Right lobe of liver (tissue), 6 donors: ENCODE measurements around the gene IFT52. TPM values are rescaled to one million over a fixed set of nuclear protein-coding genes. Genes with fewer than 3 reads are reported as not detected.
"Not testable (repeated sequence)": the region's sequence is repeated elsewhere in the genome, so short reads cannot be mapped to it uniquely, and the experiment has no call there.

ENCODE experiments used
- ATAC-seq, 4 donors: fragments of 200-7000 bp; cut with Tn5 transposase; one replicate each; pipeline ENCODE4 v1.9.1; 2020; ENCODE audit warnings: mild to moderate bottlenecking in 4 of 4, moderate library complexity in 4 of 4
- DNase-seq, 3 donors: peaks; one replicate each; pipeline ENCODE4 v3.0.0-alpha.2; 2020
- H3K27ac ChIP-seq, 3 donors: fragments of 200-600 bp; one replicate each; pipeline ENCODE4 v1.8.0; 2022
- H3K27me3 ChIP-seq, 2 donors: fragments of 200-600 bp; one replicate each; pipeline ENCODE4 v1.8.0; 2022
- H3K36me3 ChIP-seq, 4 donors: fragments of 200-600 bp; sonication (generic) in 1 of 4; one replicate each; pipeline versions ENCODE4 v1.5.1 to v1.8.0; 2017 to 2022; ENCODE audit warnings: control low read depth in 1 of 4
- H3K4me1 ChIP-seq, 4 donors: fragments of 200-600 bp; sonication (generic) in 1 of 4; one replicate each; pipeline versions ENCODE4 v1.5.1 to v1.8.0; 2017 to 2022; ENCODE audit warnings: control low read depth in 1 of 4
- H3K4me3 ChIP-seq, 3 donors: fragments of 200-600 bp; one replicate each; pipeline ENCODE4 v1.8.0; 2022
- H3K9me3 ChIP-seq, 4 donors: fragments of 200-600 bp; sonication (generic) in 1 of 4; one replicate each; pipeline versions ENCODE4 v1.5.1 to v1.8.0; 2017 to 2022; ENCODE audit warnings: control low read depth in 1 of 4
- CTCF ChIP-seq, 4 donors: fragments of 200-600 bp in 3 of 4; fragments of 450-650 bp in 1 of 4; IDR thresholded peaks; one replicate each; pipeline versions ENCODE4 v1.5.1 to v1.8.0; 2016 to 2022; ENCODE audit warnings: antibody characterized with exemption in 4 of 4, mild to moderate bottlenecking in 2 of 4
- POLR2A ChIP-seq: fragments of 450-650 bp; IDR thresholded peaks from one replicate; pipeline ENCODE4 v1.6.1; 2017; ENCODE audit warnings: antibody characterized with exemption, mild to moderate bottlenecking
- WGBS: methylation state at CpG from one replicate; pipeline ENCODE4 v1.1.6; 2018; ENCODE audit warnings: low coverage, low lambda C conversion rate; ENCODE audit not compliant: insufficient coverage; ENCODE audit errors: missing lambda C conversion rate; 5-methylcytosine and 5-hydroxymethylcytosine counted together
- intact Hi-C, 2 donors: fragments of 100-400 bp; cut with DNase I; formaldehyde crosslinking; loops; one replicate each; pipeline versions ENCODE4 v1.11.2 to v1.14.1; 2022
- total RNA-seq, 6 experiments: library from RNA; depleted of rRNA in 2 of 6; stranded (reverse); fragments of >200 nt in 2 of 6; fragmentation: NEBNext Ultra II Directional in 3 of 6; extraction: Animal tissue kit (Norgen Biotek cat#: 25700) in 3 of 6; gene quantifications; one replicate each; pipeline versions ENCODE4 v1.1.0 to v1.2.4, GENCODE V29; 2016 to 2023
- donor health status: DM: no; HTN: yes; CAD: no.
- donor health status: DM: no; HTN: no; CAD: no.
- donor health status: DM: no; HTN: no; CAD: no.
- donor health status: DM: no; HTN: yes; CAD: no.
- donor health status: DM: no; HTN: yes; CAD: no.

The IFT52 gene
- total RNA-seq, 6 experiments from 2014 or later: 3.4 to 6.0 (median 4.1) TPM

GRCh38 chr20:43642548-43642947, 51.8 kb downstream of the IFT52 start:
- ATAC-seq (no peak), DNase-seq (no peak)
- Histone ChIP-seq H3K9me3 (no peaks in the 10 kb centered on the region), H3K36me3 (peaks cover 0 to 25% (median 0%) of the 10 kb centered on the region in 4 donors), H3K4me1 (no peaks in the 10 kb centered on the region), H3K27ac (no peak overlapping the region), H3K27me3 (no peaks in the 10 kb centered on the region), H3K4me3 (no peak overlapping the region)
- intact Hi-C loops: no loop called here
- TF ChIP-seq CTCF (IDR thresholded peaks at IDR 0.05) (no peak), POLR2A (no peak)
- WGBS: 80% methylated on average over 1 of the region's 4 CpGs

GRCh38 chr20:43650997-43651525, 60.3 kb downstream of the IFT52 start:
- TF ChIP-seq POLR2A: no peak
- TF ChIP-seq CTCF (IDR thresholded peaks at IDR 0.05): no peak
- 60% methylated on average over 1 of the region's 3 CpGs for WGBS
- H3K9me3 ChIP-seq: no peaks in the 10 kb centered on the region
- no peak overlapping the region for H3K4me3 ChIP-seq
- DNase-seq (no peak), ATAC-seq (no peak)
- intact Hi-C loops: no loop called here
- peaks cover 0 to 8% (median 2%) of the 10 kb centered on the region in 4 donors for H3K4me1 ChIP-seq
- H3K27me3 ChIP-seq: no peaks in the 10 kb centered on the region
- no peak overlapping the region for H3K27ac ChIP-seq
- peaks cover 0 to 5% (median 0%) of the 10 kb centered on the region in 4 donors for H3K36me3 ChIP-seq

- H3K4me1 ChIP-seq, intact Hi-C loops, DNase-seq, H3K27ac ChIP-seq, H3K4me3 ChIP-seq, ATAC-seq, H3K36me3 ChIP-seq, H3K27me3 ChIP-seq, H3K9me3 ChIP-seq: not testable (repeated sequence)
- 88% methylated on average over 7 of the region's 10 CpGs for WGBS
Measured at GRCh38 chr20:43651650-43652184, 61.0 kb downstream of the IFT52 start.

- intact Hi-C loops: no loop called here
- H3K4me1 ChIP-seq: peaks cover 0 to 14% (median 2%) of the 10 kb centered on the region in 4 donors
- no peak for DNase-seq
- WGBS: 70% methylated on average over 3 of the region's 3 CpGs
- H3K27me3 ChIP-seq: no peaks in the 10 kb centered on the region
- no peaks in the 10 kb centered on the region for H3K36me3 ChIP-seq
- H3K27ac ChIP-seq: peak overlapping the region; percentile 34 to 58 (median 38)
- H3K4me3 ChIP-seq: no peak overlapping the region
- ATAC-seq: no peak
- TF ChIP-seq POLR2A (no peak), CTCF (IDR thresholded peaks at IDR 0.05) (no peak)
- H3K9me3 ChIP-seq: no peaks in the 10 kb centered on the region
Measured at GRCh38 chr20:43653966-43654365, 63.2 kb downstream of the IFT52 start.

GRCh38 chr20:43655176-43655575, 64.4 kb downstream of the IFT52 start:
- H3K27me3 ChIP-seq, DNase-seq, intact Hi-C loops, ATAC-seq, H3K27ac ChIP-seq, H3K36me3 ChIP-seq, H3K9me3 ChIP-seq, H3K4me3 ChIP-seq: not testable (repeated sequence)
- H3K4me1 ChIP-seq: peaks cover 0 to 14% (median 2%) of the 10 kb centered on the region in 4 donors
- WGBS: 78% methylated on average over 4 of the region's 6 CpGs
